CD14-positive monocyte (primary cell): Measurements from ENCODE around the gene MAML3. TPM values are rescaled to one million over a fixed set of nuclear protein-coding genes. Genes with fewer than 3 reads are reported as not detected.

ENCODE experiments used
- DNase-seq, 3 donors: peaks; one replicate each; pipeline ENCODE4 v3.0.0-alpha.2; 2011 to 2022
- H2AFZ ChIP-seq: 2 replicates; pipeline ENCODE4 v1.6.0; 2012; ENCODE audit warnings: mild to moderate bottlenecking, low read depth, low read length, inconsistent platforms; ENCODE audit not compliant: insufficient read depth, poor library complexity, severe bottlenecking
- H3K27ac ChIP-seq, 2 donors: 1 replicate in 1 of 2; 2 replicates in 1 of 2; pipeline ENCODE4 v1.5.1; 2012 to 2013; ENCODE audit warnings: low read length in 2 of 2, control low read depth in 1 of 2, inconsistent platforms in 1 of 2, low read depth in 1 of 2, mild to moderate bottlenecking in 1 of 2
- H3K27me3 ChIP-seq, 2 donors: one replicate each; pipeline versions ENCODE4 v1.6.0 to v1.6.1; 2011 to 2013; ENCODE audit warnings: low read length in 2 of 2; ENCODE audit not compliant: control insufficient read depth in 2 of 2, insufficient read depth in 2 of 2
- H3K36me3 ChIP-seq, 2 donors: replicated peaks in 1 of 2; 1 replicate in 1 of 2; 2 replicates in 1 of 2; pipeline versions ENCODE4 v1.5.1 to v1.6.1; 2012 to 2013; ENCODE audit warnings: low read length in 2 of 2, control low read depth in 1 of 2, inconsistent platforms in 1 of 2, mild to moderate bottlenecking in 1 of 2; ENCODE audit not compliant: insufficient read depth in 2 of 2, control insufficient read depth in 1 of 2
- H3K4me1 ChIP-seq, 2 donors: 1 replicate in 1 of 2; 2 replicates in 1 of 2; pipeline versions ENCODE4 v1.5.1 to v1.6.1; 2012 to 2013; ENCODE audit warnings: low read length in 2 of 2, control low read depth in 1 of 2, inconsistent platforms in 1 of 2, mild to moderate bottlenecking in 1 of 2, moderate library complexity in 1 of 2; ENCODE audit not compliant: insufficient read depth in 2 of 2, control insufficient read depth in 1 of 2
- H3K4me2 ChIP-seq: replicated peaks from 2 replicates; pipeline ENCODE3; 2012; ENCODE audit warnings: low read length, moderate library complexity, mild to moderate bottlenecking; ENCODE audit not compliant: poor library complexity, severe bottlenecking; ENCODE audit errors: extremely low read depth
- H3K4me3 ChIP-seq, 3 experiments: fragments of 200-600 bp in 1 of 3; sonication (generic) in 1 of 3; replicated peaks in 1 of 3; 1 replicate in 2 of 3; 2 replicates in 1 of 3; pipeline ENCODE4 v1.5.1; 2011 to 2013; ENCODE audit warnings: low read length in 3 of 3, mild to moderate bottlenecking in 3 of 3, control low read depth in 2 of 3, low read depth in 2 of 3, inconsistent platforms in 1 of 3, moderate library complexity in 1 of 3
- H3K79me2 ChIP-seq: 2 replicates; pipeline ENCODE4 v1.6.0; 2012; ENCODE audit warnings: mild to moderate bottlenecking, control low read depth, inconsistent platforms, low read length, moderate library complexity; ENCODE audit not compliant: insufficient read depth
- H3K9ac ChIP-seq: 2 replicates; pipeline ENCODE4 v1.6.0; 2017; ENCODE audit warnings: low read length, mild to moderate bottlenecking; ENCODE audit not compliant: insufficient read depth, poor library complexity, severe bottlenecking
- H3K9me3 ChIP-seq, 2 donors: replicated peaks in 1 of 2; 1 replicate in 1 of 2; 2 replicates in 1 of 2; pipeline versions ENCODE4 v1.5.1 to v1.6.1; 2012 to 2013; ENCODE audit warnings: low read length in 2 of 2, control low read depth in 1 of 2; ENCODE audit not compliant: control insufficient read depth in 1 of 2, insufficient read depth in 1 of 2
- H4K20me1 ChIP-seq: 2 replicates; pipeline ENCODE4 v1.6.0; 2012; ENCODE audit warnings: mild to moderate bottlenecking, low read length, control low read depth, moderate library complexity; ENCODE audit not compliant: insufficient read depth
- H3K27ac Mint-ChIP-seq, 7 donors: one replicate each; pipeline ENCODE4 v1.8.0; 2020; ENCODE audit warnings: mild to moderate bottlenecking in 7 of 7, mixed read lengths in 7 of 7, moderate library complexity in 6 of 7, inconsistent platforms in 2 of 7
- H3K27me3 Mint-ChIP-seq, 3 donors: one replicate each; pipeline ENCODE4 v1.8.0; 2021 to 2022; ENCODE audit warnings: low read depth in 3 of 3, mild to moderate bottlenecking in 3 of 3, mixed read lengths in 3 of 3, moderate library complexity in 3 of 3, inconsistent platforms in 1 of 3
- H3K36me3 Mint-ChIP-seq, 2 donors: one replicate each; pipeline ENCODE4 v1.8.0; 2020; ENCODE audit warnings: mixed read lengths in 2 of 2, inconsistent platforms in 1 of 2, mild to moderate bottlenecking in 1 of 2
- H3K4me1 Mint-ChIP-seq: one replicate; pipeline ENCODE4 v1.8.0; 2020; ENCODE audit warnings: mild to moderate bottlenecking, mixed read lengths
- H3K4me3 Mint-ChIP-seq, 2 donors: one replicate each; pipeline ENCODE4 v1.8.0; 2020; ENCODE audit warnings: mild to moderate bottlenecking in 2 of 2, mixed read lengths in 2 of 2, moderate library complexity in 1 of 2
- H3K9me3 Mint-ChIP-seq, 7 donors: one replicate each; pipeline ENCODE4 v1.8.0; 2020 to 2022; ENCODE audit warnings: mixed read lengths in 7 of 7, mild to moderate bottlenecking in 6 of 7, moderate library complexity in 6 of 7, inconsistent platforms in 2 of 7
- WGBS: methylation state at CpG from one replicate; pipeline ENCODE4 v1.1.5; 2013; ENCODE audit warnings: missing lambda C conversion rate; ENCODE audit not compliant: insufficient coverage; 5-methylcytosine and 5-hydroxymethylcytosine counted together
- intact Hi-C, 2 donors: fragments of 100-400 bp; cut with micrococcal nuclease; formaldehyde crosslinking; loops; one replicate each; pipeline versions ENCODE4 v1.15.0 to v1.15.1; 2023
- polyA plus RNA-seq, 3 donors: library from polyadenylated mRNA; depleted of rRNA in 1 of 3; unstranded in 2 of 3; stranded (reverse) in 1 of 3; fragments of 300-500 nt in 2 of 3; fragments of >200 nt in 1 of 3; fragmentation: Illumina TruSeq in 2 of 3; gene quantifications; 1 replicate in 2 of 3; 2 replicates in 1 of 3; pipeline ENCODE4 v1.2.3, GENCODE V29; 2012 to 2021
- TF ChIP-seq, protein P1 (sequence below): fragments of 200-600 bp; IDR thresholded peaks from one replicate; pipeline ENCODE4 v1.8.0; 2022; ENCODE audit warnings: antibody characterized with exemption, mild to moderate bottlenecking

The MAML3 gene
- polyA plus RNA-seq, 3 donors = 1.5 to 6.5 (median 2.3) TPM

DNA sequence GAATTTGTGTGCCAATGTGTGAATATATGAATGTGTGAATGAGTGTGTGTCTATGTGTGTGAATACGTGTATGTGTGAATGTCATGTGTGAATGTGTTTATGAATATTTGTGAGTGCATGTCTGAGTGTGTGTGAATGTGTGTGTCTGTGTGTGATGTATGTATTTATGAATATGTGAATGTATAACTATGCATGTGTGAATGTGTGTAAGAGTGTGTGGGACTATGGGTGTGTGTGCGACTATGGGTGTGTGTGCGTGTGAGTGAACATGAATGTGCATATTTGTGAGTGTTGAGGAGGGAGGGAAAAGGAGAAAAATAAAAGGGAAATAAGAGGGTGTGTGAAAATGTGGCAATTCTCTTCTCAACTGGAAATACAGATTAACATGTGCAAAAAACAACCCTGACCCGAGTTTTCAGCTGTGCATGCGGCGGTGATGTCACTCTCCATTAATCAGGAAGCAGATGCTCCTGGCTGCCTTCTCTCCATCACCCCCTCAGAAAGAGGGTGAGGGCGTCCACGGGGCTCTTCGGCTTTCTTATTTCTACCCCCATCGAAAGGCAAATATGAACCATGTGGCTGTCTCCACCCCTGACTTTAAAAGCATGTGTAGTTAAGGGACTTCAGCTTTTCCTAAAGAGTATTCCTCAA lies 219.8 kb downstream of the MAML3 start:
- no peaks in the 10 kb centered on the region for H3K36me3 ChIP-seq
- 30% methylated on average over 4 of the region's 10 CpGs for WGBS
- peaks cover 5% of the 10 kb centered on the region for H3K79me2 ChIP-seq
- peaks cover 14% of the 10 kb centered on the region for H3K4me1 Mint-ChIP-seq
- peak overlapping the region in 1 of 2 donors; percentile 17 for H3K27ac ChIP-seq
- no peak overlapping the region for H3K4me3 ChIP-seq
- no peak overlapping the region for H3K4me2 ChIP-seq
- H3K27me3 ChIP-seq = no peaks in the 10 kb centered on the region
- peaks cover 4% of the 10 kb centered on the region for H4K20me1 ChIP-seq
- H3K9ac ChIP-seq = no peak overlapping the region
- no peak overlapping the region for H3K27ac Mint-ChIP-seq
- peak; percentile 11 to 43 (median 23) for DNase-seq
- H3K4me1 ChIP-seq = peaks cover 10 to 11% of the 10 kb centered on the region in 2 donors
- H3K9me3 Mint-ChIP-seq = no peaks in the 10 kb centered on the region
- no peaks in the 10 kb centered on the region for H3K9me3 ChIP-seq
- peak overlapping the region; percentile 13 for H2AFZ ChIP-seq
- TF ChIP-seq, protein P1, sequence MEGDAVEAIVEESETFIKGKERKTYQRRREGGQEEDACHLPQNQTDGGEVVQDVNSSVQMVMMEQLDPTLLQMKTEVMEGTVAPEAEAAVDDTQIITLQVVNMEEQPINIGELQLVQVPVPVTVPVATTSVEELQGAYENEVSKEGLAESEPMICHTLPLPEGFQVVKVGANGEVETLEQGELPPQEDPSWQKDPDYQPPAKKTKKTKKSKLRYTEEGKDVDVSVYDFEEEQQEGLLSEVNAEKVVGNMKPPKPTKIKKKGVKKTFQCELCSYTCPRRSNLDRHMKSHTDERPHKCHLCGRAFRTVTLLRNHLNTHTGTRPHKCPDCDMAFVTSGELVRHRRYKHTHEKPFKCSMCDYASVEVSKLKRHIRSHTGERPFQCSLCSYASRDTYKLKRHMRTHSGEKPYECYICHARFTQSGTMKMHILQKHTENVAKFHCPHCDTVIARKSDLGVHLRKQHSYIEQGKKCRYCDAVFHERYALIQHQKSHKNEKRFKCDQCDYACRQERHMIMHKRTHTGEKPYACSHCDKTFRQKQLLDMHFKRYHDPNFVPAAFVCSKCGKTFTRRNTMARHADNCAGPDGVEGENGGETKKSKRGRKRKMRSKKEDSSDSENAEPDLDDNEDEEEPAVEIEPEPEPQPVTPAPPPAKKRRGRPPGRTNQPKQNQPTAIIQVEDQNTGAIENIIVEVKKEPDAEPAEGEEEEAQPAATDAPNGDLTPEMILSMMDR = no peak
- intact Hi-C loops = no loop called here
- no peak overlapping the region for H3K4me3 Mint-ChIP-seq
- peaks cover 0 to 3% (median 0%) of the 10 kb centered on the region in 3 donors for H3K27me3 Mint-ChIP-seq
- H3K36me3 Mint-ChIP-seq = no peaks in the 10 kb centered on the region

DNA sequence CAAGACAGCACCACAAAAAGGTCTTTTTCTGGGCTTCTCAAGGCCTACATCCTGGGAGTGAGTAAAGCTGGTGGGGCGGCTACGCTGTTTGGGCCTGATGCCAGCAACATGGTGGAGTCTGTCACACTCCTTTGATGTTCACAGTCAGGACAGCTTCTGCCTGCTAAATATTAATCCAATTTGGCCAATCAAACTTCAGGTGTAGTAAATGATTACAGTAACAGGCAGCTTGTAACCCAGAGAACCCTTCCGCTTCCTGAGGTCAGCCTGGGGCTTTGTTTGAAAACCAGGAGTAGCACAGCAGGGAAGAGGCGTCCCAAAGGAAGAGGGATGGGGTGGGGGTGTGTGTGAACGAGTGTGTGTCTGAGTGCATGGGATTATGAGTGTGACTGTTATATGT lies 220.4 kb downstream of the MAML3 start:
- Histone ChIP-seq H3K27me3 (no peaks in the 10 kb centered on the region), H3K4me2 (no peak overlapping the region), H2AFZ (no peak overlapping the region), H3K9ac (no peak overlapping the region), H4K20me1 (peaks cover 5% of the 10 kb centered on the region), H3K79me2 (peaks cover 6% of the 10 kb centered on the region), H3K9me3 (no peaks in the 10 kb centered on the region), H3K4me3 (no peak overlapping the region), H3K4me1 (peaks cover 10 to 11% of the 10 kb centered on the region in 2 donors), H3K27ac (no peak overlapping the region), H3K36me3 (no peaks in the 10 kb centered on the region)
- Mint-ChIP-seq H3K4me1 (peaks cover 14% of the 10 kb centered on the region), H3K9me3 (no peaks in the 10 kb centered on the region), H3K27ac (no peak overlapping the region), H3K4me3 (no peak overlapping the region), H3K36me3 (no peaks in the 10 kb centered on the region), H3K27me3 (peaks cover 0 to 3% (median 0%) of the 10 kb centered on the region in 3 donors)
- TF ChIP-seq, protein P1 = no peak
- WGBS = 100% methylated on average over 5 of the region's 5 CpGs
- intact Hi-C loops = no loop called here
- DNase-seq = no peak
